ENCODE results near the gene TRAPPC2L.
"Not testable (repeated sequence)": the region's sequence is repeated elsewhere in the genome, so short reads cannot be mapped to it uniquely, and the experiment has no call there.

The TRAPPC2L gene

DNA sequence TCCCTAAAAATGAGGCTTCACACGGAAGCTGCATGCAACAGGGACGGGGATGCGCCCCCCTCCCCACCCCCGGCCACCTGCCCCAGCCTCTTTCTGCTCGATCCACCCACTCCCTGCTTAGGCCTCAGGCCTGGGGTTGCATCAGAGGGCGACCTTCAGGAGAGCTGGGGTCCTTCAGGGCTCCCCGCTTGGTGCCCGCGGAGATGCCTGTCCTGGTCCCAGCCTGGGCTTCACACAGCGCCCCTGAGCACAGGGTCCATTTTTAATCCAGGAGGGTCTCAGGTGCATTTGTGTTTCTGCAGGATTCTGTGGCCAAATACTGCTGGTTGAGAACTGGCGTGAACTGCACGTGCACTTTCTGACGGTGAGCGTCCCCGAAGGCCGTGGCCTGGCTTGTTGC, 37.8 kb upstream of the TRAPPC2L start:
- DNase-seq: no peak

DNA sequence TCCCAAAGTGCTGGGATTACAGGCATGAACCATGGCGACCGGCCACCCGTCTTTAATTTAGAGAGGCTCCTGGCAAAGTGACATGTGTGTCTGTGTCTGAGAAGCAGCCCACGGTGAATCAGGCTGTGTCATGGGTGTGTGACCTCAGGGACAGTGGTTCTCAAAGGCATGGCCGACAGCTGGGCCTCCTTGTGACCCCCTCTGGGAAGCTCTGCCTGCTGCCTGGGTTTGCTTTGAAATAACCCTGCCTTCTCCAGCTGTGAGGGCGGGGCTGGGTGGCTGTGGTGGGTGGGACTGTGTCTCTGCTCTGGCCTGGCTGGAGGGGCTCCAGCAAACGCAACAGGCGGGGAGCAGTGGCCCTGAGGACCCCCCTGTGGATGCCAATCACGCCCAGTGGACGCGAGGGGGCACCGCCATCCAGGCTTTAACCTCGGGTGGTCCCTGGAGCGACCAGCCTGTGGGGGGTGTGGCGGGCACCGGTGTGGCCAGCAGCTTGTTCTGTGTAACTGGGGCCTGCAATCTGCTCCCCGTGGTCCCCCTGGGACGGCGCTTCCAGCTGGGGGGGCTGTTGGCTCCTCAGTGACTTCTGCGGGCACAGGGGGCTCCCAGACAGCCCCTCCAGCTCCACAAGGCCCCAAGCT, 36.4 kb upstream of the TRAPPC2L start:
- DNase-seq: no peak

DNA sequence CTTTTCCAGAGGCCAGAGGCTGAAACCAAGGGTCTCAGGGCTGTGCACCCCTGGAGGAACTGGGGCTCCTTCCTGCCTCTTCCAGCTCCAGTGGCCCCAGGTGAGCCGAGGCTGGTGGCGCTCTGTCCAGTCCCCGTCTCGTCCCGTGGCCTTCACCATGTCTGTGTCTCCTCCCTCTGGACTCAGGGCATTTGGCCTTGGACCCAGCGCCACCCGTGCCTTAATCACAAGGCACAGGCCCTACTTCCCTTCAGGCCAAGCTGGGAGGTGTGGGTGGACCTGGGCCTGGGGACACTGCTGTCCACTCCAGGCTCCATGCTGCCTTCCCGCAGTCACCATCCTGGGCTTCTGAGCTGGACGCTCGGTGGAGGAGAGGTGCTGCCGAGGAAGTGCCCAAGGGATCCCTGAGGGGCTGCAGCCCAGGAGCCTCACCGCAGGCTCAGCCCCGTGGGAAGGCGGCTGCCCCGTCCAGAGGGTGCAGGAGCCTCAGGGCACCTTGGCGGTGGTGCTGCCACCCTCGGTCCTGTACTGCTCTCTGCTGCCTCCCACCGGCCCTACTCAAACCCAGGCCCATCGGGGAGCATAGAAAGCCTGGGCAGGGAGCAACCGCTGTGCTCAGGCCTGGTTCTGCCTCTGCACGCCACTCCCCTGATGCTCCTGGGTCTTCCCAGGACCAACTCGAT, 35.6 kb upstream of the TRAPPC2L start:
- no peak for DNase-seq

DNA sequence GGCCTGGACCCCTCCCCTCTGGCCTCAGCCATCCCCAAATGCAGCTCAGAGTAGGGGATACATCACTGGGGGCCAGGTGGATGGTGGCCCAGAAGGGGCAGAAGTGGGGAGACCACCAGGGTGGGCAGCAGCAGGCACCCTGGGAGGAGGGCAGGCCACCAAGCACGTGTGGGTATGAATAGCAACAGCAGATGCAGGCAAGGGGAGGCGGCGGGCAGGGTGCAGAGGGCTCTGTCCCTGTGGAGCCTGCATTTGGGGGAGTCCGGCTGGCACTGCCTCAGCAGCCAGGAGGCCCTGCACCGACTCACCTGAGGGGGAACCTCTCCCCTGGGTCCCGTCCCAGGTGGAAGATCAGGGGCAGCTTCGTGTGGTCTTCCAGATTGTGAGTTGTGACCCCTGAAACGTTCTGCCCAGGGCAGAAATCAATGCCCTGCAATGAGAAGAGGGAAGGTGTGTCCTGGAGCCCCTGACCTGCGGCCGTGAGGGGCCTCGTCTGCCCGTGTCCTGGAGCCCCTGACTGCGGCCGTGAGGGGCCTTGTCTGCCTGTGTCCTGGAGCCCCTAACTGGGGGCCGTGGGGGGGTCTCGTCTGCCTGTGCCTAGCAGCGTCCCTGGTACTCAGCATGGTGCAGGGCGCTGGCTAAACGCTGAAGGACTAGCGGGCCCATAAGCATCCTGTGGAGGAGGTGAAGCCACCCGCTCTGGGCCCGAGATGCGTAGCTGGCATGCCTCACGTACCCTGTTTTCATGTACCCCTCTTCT, 34.5 kb upstream of the TRAPPC2L start:
- DNase-seq: no peak

DNA sequence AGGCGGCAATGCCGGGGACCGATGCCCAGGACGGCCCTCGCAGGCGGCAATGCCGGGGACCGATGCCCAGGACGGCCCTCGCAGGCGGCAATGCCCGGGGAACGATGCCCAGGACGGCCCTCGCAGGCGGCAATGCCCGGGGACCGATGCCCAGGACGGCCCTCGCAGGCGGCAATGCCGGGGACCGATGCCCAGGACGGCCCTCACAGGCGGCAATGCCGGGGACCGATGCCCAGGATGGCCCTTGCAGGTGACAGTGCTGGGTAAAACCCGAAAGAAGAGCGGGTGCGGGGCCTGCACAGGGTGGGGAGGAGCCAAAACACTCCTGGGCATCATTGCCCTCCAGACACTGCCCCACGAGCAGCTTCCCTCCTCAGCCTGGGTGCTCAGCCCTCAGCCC, 33.3 kb upstream of the TRAPPC2L start:
- not testable (repeated sequence) for DNase-seq

DNA sequence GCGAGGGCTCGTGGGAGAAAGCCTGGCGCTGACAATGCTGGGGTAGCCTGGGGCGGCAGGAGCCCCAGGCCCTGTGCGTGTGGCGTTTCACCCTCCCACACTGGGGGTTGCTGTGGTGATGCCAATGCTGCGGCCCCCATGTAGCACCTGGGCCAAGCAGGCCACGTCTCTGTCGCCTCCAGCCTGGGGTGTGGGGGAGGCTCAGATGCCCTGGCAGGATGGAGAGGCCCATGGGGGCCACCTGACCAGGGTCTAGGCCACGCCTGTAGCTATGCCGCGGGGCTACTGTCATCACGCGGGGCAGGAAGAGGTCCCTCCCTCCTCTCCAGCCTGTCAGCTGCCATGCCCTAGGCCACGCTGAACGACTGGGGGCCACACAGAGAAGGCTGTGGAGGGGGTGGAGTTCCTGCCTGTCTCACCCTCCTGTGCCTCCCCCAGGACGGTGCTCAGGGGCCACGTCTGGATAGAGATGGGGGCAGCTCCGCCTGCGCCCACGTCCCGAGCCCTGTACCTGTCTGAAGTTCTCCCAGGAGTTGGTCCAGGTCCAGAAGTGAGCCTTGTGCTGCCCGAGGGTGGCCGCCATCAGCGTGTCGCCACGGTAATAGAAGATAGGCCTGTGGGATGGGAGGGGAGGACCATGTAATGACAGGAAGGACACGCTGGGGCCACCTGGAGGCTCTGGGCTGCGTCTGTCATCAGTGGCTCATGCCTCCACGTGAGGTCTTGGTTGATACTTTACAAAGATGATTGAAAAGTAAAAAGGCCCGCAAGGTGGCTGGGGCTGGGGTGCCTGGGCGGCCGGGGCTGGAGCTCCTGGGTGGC, 32.5 kb upstream of the TRAPPC2L start:
- no peak for DNase-seq

DNA sequence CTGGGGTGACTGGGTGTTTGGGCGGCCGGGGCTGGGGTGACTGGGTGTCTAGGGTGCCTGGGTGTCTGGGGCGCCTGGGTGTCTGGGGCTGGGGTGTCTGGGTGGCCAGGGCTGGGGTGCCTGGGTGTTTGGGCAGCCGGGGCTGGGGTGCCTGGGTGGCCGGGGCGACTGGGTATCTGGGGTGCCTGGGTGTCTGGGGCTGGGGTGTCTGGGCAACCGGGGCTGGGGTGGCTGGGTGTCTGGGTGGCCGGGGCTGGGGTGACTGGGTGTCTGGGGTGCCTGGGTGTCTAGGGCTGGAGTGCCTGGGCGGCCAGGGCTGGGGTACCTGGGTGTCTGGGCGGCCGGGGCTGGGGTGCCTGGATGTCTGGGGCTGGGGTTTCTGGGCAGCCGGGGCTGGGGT, 31.8 kb upstream of the TRAPPC2L start:
- DNase-seq: no peak

DNA sequence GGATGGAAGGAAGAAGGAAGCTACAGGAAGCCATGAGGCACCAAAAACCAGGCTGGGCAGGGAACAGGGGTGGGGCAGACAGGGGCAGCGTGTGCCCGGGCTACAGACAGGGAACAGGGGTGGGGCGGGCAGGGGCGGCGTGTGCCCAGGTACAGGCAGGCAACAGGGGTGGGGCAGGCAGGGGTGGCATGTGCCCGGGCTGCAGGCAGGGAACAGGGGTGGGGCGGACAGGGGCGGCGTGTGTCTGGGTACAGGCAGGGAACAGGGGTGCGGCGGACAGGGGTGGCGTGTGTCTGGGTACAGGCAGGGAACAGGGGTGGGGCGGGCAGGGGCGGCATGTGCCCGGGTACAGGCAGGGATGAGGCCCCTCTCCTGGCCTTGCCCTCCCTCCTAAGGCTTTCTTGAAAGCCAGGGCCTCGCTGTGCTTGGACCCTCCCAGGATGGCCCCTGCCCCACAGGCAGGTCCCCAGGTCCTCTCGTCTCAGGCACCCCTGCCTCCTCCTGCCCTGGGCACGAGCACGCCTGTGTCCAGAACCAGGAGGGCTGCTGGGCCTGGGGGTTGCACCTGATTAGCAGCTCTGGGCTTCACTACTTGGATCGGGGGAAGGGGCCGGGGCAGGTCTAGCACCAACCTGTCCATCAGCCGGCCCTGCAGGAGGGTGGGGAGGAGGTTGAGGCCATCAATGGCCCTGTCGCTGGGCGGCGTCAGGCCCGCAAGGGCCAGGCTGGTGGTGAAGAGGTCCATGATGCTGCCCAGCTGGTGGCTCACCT, 30.7 kb upstream of the TRAPPC2L start:
- DNase-seq: no peak

DNA sequence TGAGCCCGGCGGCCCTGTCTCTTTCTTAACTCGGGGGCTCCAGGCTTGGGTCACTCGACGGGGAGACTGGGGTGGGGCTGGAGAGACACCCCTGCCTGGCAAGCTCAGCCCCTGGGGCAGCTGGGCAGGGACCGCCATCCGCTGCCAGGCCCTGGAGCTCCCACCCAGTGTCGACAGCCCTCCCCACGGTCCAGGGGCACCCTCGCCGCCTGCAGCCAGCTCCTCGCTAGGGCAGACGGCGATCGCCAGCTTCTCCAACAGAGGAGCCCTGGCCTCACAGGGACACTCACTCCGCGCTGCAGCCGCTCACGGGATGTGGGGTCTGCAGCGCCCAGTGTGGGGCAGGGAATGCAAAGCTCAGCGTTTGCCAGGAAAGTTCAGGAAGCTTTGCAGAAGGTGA, 29.2 kb upstream of the TRAPPC2L start:
- DNase-seq: no peak

DNA sequence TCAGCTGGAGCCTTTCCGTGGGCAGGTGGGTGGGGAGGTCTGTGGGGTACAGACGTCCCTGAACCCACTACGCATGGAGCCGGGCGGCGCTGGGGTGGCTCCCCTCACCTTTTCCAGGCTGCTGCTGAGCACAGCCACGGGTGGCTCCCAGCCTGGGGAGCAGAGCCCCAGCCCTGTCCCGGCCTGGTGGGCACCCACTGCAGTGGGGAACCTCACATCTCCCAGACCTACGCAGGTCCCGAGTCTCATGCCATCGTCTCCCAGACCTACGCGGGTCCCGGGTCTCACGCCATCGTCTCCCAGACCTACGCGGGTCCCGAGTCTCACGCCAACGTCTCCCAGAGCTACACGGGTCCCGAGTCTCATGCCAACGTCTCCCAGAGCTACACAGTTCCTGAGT, 28.2 kb upstream of the TRAPPC2L start:
- no peak for DNase-seq

DNA sequence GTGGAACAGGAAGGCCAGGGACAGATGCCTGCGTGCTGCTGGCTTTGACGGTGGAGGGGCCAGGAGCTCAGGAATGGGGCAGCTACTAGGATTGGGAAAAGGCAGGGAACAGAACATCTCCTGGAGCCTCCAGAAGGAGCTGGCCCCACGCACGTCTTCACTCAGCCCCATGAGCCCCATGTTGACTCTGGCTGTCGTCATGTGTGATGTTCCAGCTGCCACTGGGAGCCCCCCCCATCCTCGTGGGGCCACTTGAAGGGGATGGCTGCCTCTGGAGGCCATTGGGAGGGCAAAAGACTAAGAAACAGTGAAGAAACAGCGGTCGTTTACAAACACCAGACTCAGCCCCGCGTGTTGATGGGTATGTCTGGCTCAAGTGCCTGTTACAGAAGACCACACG, 26.7 kb upstream of the TRAPPC2L start:
- no peak for DNase-seq

DNA sequence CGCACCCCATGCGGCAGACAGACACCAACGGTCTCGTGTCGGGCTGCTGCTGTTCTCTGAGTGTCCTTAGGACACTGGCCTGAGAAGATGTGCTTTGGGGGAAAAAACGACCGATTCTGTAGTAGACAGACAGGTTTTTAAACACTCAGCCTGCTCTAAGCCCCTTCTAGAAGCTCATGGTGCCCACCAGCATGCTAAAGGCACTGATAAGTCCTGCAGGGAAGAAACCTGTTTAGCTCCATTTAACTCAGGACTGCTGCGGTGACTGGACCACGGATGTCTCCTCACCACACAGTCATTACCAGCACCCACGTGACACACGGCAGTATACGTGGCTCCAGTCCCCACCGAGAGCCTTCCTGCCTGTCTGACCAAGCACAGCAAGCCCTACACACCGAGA, 26.1 kb upstream of the TRAPPC2L start:
- DNase-seq: no peak

DNA sequence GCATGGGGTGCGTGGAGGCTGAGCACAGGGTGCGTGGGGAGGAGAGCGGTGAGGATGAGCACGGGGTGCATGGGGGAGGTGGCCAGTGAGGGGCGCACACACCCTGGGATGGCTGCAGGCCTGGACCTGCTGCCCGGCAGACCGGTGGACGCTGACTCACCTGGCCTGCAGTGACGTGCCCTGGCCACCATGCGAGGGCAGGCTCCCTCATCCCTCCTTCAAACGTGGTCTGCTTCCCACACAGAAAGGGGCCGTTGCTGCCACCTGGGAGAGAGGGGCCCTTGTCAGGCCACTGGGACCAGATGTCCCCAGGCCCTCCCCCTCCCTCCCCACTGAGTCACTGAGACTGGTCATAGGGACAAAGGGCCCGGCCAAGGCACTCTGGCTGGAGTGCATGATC, 25.1 kb upstream of the TRAPPC2L start:
- no peak for DNase-seq

DNA sequence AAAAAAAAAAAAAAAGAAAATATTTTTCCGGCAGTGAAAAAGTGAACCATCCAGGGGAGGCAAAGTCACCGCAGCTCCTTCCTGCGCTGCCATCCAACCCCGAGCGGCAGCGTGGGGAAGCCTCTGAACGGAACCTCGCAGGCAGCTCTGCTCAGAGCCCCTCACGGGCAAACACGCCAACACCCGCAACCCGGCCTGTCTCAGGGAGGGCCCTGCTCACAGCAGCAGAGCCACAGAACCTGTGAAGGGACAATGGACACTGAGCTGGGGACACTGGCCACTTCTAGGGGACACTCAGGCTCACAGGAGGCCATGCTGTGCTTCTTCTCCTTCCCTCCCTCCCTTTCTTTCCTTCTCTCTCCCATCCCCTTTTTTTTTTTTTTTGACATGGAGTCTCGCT, 23.8 kb upstream of the TRAPPC2L start:
- DNase-seq: no peak

DNA sequence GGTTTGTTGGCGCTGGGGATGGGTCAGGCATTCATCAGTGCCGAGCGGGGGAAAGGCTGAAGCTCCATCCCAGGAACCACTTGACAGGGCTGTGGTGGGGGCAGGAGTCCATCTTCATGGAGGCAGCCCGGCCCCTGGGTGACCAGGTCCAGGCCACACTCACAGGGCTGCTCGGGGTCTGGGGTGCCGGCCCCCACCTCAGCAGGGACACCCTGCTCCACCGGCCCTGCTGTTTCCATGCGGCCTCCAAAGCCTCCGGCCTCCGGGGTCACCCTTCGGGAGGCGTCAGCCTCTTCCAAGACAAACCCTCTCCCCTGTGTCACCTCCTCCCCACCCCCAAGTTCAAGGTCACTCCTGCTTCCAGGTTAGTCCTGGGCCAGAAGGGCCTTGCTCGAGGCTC, 22.3 kb upstream of the TRAPPC2L start:
- DNase-seq: no peak

DNA sequence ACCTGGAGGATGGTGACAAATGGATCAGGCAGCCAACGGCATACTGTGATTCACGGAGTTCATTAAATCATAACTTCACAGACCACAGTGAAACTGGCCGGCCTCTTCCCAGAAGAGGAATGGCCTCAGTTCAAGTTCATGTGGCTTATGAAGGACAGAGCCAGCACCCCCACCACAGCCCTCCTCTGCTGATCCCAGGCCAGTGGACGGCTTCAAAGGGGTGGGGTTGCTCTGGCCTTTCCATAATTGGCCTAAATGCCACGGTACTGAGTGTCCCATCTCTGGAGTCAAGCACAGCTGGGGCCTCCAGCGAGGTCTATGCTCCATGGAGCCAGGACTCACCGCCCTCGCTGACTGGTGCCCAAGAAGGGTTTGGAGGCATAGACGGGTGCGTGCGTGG, 21.5 kb upstream of the TRAPPC2L start:
- DNase-seq: no peak

DNA sequence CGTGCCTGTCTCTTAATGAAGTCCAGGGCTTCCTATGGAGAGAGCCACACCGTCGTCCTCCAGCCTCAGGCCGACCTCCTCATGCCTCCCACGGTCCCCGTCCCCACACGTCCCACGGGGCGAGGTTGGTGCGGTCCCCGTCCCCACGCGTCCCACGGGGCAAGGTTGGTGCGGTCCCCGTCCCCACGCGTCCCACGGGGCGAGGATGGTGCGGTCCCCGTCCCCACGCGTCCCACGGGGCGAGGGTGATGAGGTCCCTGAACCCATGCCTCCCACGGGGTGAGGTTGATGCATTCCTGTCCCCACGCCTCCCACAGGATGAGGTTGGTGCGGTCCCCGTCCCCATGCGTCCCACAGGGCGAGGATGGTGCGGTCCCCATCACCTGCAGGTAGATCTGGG, 21.1 kb upstream of the TRAPPC2L start:
- no peak for DNase-seq

DNA sequence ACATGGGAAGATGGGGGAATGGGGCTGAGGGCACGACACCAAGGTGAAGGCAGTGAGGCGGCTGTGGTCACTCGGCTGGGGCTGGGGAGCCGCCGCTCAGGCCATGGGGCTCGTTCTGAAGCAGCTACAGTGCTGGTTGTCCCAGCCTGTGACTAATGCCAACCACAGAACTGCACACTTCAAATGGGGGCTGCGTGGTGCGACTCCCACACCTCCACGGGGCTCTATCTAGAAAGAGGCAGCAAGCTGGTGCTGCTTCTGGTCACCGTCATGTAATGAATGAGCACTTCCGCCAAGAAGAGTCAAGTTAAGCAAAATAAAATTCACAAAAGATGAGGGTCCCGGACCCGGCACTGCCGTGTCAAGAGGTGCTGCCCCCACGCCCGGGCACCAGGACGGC, 20.1 kb upstream of the TRAPPC2L start:
- no peak for DNase-seq

DNA sequence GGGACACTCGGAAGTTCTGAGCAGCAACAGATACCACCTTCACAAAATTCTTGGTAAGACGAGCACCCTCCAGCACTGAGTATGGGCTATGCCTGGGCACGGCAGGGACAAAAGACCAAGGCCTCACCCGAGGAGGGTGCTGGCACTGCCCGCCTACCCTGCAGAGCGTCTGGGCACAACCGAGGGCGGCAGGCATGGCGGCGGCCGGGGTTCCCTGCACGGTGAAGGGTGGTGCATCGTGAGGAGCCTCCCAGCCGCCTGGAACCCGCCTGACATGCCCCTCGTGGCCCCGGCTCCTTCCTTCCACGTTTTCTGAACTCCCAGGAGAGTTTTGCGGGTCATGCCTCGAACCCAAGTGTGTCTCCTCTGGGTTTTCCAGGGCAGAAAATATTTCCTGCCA, 19.1 kb upstream of the TRAPPC2L start:
- no peak for DNase-seq

DNA sequence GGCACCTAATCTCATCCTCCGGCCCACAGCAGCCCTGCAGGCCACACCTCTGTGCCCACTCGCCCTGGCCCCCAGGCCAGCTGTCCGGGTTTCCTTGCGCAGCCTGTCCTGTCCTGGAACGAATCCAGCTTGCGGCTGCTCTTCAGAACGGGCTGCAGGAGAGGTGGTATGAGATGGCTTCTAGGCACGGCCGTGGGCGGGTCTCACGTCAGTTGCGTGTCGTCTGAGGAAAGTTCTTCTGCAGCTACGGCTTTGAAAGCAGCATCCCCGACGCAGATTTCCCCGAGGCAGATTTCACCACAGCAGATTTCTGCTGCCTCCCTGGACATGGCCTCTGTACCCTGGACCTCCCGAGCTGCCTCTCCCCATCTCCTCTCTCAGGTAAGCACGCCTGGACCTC, 18.4 kb upstream of the TRAPPC2L start:
- DNase-seq: no peak

DNA sequence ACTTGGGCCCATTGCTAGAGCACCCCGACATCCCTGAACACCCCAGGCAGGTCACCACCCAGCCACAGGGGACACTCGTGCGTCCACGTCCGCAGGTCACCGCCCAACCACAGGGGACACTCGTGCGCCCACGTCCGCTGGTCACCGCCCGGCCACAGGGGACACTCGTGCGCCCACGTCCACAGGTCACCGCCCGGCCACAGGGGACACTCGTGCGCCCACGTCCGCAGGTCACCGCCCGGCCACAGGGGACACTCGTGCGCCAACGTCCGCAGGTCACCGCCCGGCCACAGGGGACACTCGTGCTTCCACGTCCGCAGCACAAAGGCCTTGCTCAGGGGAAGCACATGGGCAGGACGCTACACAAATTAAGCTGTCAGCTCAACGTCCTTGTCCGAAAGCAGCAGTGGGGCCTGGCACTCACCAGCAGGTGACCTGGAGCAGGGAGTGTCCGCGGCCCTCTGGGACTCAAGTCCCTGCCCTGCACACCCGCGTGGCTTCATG, 17.8 kb upstream of the TRAPPC2L start:
- DNase-seq: no peak
